HG02970 (cell line): ENCODE data around the gene FOXP1.
"Not testable (repeated sequence)": the region's sequence is repeated elsewhere in the genome, so short reads cannot be mapped to it uniquely, and the experiment has no call there.

Experiments used
- ATAC-seq: cut with Tn5 transposase; IDR thresholded peaks from one replicate; pipeline ENCODE4 v1.9.1; 2021; ENCODE audit warnings: mild to moderate bottlenecking, moderate library complexity, moderate number of reproducible peaks; ENCODE audit not compliant: unreplicated experiment, low FRiP score

Gene FOXP1

DNA sequence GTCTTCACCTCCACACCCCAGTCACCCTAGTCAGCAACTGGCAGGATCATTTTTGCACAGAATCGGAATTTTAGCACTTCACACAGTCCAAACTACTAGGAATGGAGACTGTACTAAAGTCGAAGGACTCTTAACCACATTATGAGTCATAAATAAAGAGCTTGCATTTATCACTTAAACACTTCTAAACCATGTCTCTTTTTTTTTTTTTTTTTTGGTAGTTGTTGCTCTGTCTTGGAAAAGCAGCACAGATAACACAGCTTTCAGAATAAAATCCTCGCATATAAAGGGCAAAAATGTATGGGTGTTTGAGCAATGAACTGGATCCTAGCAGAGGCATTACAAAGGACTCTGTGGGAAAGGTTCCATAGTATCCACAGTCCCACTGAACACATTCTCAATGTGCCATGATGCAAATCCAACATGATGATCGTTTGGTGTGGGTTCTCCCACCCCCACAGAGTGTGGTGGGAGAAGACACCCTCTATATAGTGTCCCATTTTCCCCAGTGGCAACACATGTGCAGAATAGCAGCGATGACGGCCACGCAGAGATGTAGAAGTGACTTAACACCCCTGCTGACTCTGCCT lies 47.1 kb downstream of the FOXP1 start:
- ATAC-seq = no peak

DNA sequence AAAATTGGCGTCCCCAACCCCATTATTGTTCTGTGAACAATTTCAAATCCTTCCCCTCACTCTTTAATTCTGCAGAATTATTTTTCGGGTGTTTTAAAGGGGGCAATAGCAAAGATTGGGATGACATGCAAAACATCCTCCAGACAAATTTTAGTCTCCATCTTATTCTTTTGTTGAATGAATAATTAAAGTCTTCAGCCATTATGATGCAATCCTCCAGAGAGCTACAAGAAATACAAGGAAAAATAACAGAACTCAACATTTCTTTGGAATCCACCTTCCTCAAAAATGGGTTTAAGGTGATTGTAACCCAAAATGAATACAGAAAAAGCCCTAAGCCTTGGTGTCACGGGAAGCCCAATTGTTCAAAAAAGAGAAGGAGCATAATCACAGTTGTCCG lies 49.9 kb downstream of the FOXP1 start:
- ATAC-seq = no peak

DNA sequence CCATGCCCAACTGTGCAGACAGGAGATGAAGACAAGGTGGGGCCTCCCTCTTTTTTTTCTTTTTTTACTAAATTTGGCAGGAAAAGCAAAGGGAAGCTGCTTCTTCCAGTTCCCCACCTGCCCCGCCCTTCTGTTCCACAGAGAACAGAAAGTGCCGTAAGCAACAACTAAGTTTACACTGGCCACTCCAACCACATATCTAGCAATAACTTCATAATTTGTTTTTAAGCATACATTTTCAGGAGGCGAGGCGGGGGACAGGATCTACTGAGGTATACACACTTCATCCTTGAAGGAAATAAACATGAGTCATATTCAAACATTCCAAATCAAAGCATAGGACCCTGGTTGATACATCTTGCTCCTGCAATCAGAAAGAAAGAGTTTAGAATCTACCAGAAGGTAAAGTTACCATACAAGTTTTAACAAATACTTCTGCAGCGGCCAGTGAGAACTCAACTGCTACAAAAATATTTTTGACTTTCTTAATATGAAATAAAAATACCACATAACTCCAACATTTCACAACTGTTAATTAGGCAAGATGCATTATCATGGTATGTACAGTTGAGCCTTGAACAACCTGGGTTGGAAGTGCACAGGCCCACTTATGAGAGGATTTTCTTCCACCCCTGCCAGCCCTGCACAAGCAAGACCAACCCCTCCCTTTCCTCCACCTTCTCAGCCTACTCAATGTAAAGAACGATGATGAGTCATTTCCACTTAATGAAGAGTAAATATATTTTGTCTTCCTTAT lies 50.7 kb downstream of the FOXP1 start:
- no peak for ATAC-seq

DNA sequence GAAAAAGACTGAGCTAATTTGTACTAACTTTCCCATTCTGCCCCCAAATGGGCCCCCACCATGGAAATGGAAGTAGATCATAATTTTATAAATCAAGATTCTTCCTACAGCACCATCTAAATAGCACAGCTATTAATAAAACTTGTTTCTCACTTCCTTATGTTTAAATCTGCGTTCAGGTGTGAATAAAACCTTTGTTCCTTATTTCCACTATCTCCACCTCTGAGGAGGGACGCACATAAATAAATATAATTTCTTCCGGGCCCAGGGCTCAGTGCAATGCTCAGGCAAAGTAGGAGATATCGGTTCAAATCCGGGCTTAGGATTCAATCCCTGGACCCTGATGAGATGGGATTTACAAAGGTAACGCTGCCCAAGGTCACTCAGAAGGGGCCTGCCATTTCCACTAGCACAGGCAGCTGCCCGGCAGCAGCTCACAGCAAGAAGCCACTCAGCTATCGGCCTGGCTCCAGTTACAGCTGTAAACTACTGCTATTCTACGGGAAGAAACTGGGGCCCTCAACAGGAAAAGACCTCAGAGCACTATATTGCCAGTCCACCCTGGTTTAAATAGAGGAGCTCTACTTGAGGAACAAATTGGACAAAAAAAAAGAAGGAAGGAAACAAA lies 52.5 kb downstream of the FOXP1 start:
- no peak for ATAC-seq

DNA sequence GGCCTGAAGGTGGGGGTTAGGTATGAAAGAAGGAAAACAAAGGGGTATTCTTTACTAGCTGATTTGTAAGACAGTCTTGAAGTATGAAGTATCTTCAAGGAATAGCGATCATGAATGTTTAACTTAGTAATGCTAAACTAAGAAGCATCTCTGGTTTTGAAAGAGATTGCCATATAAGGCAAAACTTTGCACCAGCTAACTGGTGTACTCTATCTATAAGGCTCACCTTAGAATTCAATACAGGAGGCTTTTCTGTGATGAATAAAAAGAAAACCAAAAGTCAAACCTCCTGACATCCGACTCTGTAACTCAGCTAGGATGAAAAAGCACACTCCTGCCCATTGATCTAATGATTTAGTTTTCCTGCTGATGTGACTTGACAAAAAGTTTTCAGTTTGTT lies 54.7 kb downstream of the FOXP1 start:
- no peak for ATAC-seq

DNA sequence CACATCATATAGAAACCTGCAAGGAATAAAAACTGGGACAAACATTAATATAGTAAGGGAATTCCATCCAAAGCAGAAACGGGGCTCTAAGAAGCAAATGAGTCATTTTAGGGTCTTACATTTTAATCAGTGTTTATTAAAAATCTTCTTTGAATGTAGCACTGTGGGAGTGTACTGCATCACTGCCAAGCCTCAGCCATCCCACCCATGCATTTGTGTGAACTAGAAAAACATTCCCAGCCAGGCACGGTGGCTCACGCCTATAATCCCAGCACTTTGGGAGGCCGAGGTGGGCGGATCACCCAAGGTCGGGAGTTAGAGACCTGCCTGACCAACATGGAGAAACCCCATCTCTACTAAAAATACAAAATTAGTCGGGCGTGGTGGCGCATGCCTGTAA lies 57.1 kb downstream of the FOXP1 start:
- not testable (repeated sequence) for ATAC-seq

DNA sequence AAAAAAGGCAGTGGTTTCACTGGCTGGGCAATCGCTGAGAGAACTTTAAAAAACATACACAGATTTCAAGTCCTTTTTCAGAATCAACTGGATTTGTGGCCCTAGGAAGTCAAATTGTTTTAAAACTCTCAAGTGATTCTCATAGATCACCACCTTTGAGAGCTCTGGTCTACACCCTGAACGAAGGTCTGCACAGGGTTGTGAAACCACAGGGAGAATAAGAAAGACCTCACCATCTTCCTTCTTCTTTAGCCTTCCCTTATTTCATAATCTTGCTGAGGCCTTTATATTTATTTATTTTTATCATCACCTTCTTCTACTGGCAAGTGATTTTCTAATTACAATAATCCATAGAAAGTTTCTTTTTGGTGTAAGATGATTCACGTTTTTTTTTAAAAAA lies 58.1 kb downstream of the FOXP1 start:
- ATAC-seq = no peak

DNA sequence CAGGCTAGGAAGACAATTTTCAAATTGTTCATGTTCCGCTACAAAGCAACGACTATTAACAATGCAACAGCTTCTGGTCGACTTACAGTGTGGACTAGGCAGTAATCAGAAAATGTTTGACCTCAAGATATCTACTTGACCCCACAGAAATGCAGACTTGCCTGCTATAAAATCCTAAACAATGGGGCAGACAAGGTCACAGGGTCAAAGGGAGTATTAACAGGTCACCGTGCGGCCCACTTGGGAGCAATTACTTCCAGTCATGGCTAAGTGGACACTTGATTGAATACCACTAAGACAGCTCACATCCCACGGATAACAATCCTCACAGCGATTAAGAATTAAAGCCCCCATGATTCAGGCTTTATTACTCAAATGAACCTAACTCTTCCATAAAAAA lies 58.9 kb downstream of the FOXP1 start:
- ATAC-seq = no peak

DNA sequence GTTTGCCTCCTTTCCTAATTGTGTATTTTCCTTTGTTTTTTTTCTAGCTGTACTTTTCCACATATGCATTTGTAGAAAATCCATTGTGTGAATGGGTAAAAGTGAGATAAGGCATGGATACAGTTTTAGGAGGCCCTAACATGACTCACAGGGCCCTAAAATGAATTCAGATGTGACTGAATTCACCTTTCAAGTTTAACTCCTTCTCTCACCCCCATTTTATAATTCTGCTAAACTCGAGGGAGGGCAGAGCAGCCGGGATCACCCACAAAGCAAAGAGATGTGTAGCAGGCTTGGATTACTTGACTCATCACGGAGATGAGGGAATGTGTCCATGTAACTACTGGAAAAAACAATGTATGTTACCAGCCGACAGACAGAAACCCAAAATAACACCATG lies 59.9 kb downstream of the FOXP1 start:
- no peak for ATAC-seq

DNA sequence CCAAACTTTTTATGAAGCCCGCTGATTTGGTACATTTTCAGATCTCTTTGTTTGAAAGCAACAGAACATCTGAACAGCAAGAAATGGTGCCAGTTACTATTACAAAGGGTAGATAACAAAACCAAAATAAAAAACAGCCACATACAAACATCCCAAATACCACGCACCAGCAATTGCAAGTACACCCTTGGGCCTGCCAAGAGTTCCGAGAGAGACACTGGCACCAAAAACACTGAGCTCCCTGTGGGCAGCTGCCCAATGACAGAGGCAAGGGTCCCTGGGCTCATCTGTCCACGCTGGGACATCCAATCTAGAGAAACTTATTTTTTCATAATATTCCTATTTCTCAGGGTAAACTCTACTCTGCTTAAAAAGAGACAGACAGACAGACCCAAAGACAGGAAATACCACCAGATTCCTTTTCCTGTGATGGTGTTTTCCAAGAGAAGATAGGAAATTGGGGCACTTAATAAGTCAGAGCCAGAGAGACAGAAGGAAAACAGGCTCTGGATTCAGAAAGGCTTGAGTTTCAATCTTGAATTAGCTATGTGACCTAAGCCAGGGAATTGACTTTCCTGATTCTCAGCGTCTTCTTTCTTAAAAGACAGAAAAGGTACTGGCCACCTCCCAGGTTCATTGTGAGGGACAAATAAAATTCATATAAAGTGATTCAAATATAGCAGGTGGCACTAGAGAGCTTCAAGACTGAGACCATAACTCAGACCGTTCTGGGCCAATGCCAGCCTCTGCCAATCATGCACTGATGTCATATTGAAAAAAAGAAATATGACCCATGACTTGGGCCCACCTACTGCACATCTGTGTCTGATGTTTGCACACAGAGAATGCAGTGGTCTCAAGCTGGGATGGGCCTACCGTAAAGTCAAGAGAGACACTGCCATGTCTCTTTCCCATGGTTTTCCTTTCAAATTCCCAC lies 61.3 kb downstream of the FOXP1 start:
- no peak for ATAC-seq

DNA sequence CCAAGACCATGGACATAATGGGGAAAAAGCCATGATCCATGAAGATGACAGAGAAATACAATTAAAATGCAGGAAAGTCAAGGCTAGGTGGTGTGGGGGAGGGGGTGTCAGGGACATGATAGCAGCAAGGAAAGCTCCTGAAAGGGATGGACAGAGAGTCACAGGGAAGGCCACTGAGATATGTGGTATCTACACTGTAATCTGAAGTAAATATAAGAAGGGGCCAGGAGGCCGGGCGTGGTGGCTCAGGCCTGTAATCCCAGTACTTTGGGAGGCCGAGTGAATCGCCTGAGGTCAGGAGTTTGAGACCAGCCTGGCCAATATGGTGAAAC lies 62.5 kb downstream of the FOXP1 start:
- ATAC-seq = no peak

DNA sequence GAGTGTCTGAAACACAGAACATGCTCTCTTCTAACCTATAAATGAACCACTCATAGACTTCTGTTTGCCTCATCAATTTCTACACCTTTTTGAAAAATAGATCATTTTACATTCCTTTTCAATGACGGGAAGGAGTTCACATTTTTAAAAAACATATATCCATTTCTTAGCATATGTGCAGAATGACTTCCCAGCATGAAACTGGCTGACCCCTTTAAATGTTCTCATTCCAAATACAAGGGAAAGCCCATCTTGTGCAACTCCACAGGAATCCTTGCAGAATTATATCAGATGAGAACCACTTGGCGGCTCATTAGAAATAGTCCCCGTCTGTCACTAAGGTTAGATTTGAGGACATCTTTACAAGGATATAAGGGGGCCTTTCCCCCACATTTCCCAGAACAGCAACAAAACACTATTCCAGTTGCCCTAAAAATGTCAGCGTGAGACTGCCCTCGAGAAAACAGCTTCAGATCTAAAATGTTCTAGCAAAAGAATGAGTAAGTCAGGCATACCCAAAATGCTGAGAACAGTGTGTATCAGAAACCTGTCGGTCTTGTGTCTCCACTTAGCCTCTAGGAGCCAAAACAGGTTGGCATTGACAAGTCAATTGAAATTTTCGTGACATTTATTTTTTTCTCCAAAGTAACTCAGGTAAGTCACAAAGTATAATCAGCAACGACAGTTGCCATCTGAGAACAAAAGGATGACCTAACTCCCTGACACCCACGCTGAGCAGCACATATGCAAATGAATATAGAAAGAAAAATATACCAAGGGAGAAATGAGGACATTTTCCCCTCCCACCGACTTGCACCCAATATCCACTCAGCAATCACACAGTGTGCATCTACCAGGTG lies 63.1 kb downstream of the FOXP1 start:
- no peak for ATAC-seq

DNA sequence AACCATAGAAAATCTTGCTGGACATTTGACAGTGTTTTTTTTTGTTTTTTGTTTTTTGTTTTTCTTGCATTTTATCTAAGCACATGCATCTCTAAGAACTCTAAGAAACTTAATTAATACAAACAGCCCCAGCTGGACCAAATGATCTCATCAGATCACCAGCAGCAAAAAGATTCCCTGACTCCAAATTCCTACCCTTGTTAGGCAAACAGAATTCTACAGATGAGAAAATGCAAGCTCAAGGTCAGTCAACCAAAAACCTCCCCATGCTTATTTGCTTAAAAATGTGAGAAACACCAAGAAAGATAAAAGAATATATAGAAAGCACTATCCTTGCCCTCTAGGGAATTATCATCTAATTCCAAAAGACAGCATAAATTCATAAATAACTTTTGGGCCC lies 65.4 kb downstream of the FOXP1 start:
- no peak for ATAC-seq

DNA sequence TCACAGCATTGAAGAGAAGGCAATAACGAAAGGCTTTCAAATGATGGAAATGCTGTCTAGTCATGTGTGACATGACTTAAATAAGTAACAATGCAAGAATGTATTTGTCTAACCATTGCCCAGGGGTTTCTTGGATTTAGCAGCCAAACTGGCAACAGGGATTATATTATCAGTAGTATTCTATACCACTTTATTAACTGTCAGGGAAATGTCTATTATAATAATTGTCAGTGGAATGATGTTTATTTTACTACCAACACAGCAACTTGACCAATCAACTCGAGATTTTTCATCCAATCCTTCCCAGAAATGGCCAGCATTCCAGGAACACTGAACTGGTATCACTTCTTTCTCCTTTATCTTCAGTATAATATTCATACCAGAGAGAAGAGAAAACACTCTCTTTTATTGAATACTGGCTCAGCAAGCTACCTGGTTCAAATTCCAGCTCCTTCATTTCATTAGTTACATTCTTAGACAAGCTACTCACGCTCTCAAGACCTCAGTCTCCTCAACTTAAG lies 66.2 kb downstream of the FOXP1 start:
- ATAC-seq = no peak

DNA sequence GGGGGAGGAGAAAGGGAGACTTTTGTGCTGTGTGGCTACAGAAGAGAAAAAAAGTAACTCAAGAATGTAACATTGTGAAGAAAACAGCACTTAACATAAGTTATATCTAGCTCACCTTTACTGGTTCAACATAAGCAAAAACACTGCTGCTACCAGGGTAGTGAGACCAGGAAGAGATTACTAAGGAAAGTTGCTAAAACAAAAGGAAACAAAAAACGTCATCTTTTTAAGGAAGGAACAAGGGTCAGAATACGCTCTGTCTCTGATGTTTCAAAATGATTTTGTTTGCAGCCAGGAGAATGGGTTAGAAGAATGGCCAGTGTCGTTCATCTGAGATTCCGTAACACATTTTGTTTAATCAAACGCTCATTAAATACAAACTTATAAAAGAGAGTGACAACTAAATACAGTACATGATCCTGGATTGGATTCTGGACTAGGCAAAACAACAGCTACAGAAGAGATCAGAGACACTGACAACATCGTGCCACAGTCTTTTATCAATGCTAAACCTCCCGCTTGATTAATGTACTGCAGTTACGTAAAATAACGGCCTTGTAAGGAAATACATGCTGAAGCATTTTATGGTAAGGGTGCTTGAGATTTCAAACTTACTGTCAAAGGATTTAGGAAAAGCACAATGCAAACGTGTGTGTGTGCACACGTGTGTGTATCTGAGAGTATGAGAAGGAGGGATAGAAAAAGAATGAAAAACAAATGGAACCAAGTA lies 67.7 kb downstream of the FOXP1 start:
- no peak for ATAC-seq

DNA sequence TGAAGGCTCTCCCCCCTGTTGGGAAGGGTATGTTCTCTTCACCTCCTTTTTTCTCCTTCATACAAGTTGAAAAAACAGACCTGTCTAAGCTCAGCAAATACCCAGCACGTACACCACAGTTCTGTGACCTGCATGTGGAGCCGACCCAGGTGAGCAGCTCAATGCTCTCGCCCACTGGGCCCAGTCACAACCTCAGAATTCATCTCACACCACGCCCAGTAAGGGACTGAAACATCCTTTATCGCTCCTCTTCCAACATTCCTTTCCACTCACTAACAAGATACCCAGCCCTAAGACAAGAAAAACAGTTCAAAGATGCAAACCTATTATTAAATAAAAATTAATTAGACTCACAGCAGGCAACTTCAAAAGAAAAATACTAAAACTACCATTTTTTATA lies 68.9 kb downstream of the FOXP1 start:
- no peak for ATAC-seq

DNA sequence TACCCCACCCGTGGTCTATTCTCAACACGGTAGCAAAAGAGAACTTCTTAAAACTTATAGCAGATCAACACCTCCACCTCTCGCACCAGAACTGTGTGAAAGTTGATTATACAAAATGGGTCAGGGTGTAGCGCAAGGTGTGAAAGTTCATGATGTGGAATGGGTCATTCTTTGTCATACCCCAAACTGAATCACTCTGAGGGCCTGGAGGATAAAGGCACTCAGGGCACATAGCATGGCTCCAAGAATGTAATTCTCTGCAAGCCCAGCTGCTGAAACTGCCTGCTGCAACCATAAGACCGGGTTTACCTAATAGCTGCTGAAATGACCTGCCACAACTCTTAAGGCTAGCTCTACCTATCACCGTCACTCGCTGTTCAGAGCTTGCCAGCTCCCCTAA lies 70.0 kb downstream of the FOXP1 start:
- no peak for ATAC-seq

DNA sequence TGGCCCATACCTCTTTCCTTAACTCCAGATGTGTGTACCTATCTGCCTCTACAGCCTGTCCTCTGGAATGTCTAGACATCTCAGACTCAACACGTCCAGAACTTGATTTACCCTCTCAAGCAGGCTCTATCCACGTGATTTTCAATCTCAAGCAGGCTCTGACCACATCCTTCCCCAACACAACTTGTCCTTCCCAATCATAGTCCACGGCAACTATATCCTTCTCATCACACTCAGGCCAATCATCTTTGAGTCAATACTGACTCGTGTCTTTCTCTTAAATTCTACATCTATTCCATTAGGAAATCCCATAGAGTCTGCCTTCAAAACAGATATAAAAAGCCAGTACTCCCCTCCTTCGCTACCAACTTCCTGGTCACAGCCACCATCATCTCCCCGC lies 70.4 kb downstream of the FOXP1 start:
- no peak for ATAC-seq

DNA sequence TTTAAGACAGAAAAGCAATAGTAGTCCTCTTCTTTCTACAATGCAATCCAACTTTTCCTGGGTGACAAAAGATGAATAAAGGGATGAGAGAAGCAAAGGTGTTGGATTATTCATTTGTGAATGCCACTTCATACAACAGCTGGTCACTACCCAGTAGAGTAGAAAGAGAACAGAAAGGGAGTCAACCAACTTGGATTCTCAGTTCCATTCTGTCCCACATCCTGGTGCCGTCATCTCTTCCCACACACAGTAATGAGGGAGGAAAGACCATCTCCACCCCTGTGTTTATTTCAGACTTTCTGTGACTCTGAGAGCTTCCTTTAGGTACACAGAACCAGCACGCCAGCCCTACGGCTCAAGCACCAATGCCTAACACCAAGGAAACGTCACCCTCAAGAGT lies 71.0 kb downstream of the FOXP1 start:
- ATAC-seq = no peak
